Cardiac muscle cell (in vitro differentiated cells and primary cell): ENCODE measurements around the gene RILPL2. TPM values are rescaled to one million over a fixed set of nuclear protein-coding genes. Genes with fewer than 3 reads are reported as not detected.
"Not testable (repeated sequence)": the region's sequence is repeated elsewhere in the genome, so short reads cannot be mapped to it uniquely, and the experiment has no call there.

Experiments used
- DNase-seq, 2 donors: peaks; one replicate each; pipeline versions ENCODE4 v3.0.0 to v3.0.0-alpha.2; 2010 to 2017; ENCODE audit warnings: low read depth in 1 of 2, low spot score in 1 of 2
- H3K27ac ChIP-seq: fragments of 200-600 bp; sonication (generic); 2 replicates; pipeline ENCODE4 v1.5.1; 2016
- H3K27me3 ChIP-seq: fragments of 200-600 bp; sonication (generic); 2 replicates; pipeline ENCODE4 v1.6.0; 2016; ENCODE audit warnings: control low read depth
- H3K36me3 ChIP-seq: fragments of 200-600 bp; sonication (generic); 2 replicates; pipeline ENCODE4 v1.5.1; 2016; ENCODE audit warnings: control low read depth
- H3K4me1 ChIP-seq: fragments of 200-600 bp; sonication (generic); 2 replicates; pipeline ENCODE4 v1.8.1; 2017; ENCODE audit warnings: low read depth, mild to moderate bottlenecking, mixed run types
- H3K4me3 ChIP-seq: fragments of 200-600 bp; sonication (generic); 2 replicates; pipeline ENCODE4 v1.5.1; 2016; ENCODE audit warnings: mild to moderate bottlenecking
- H3K9me3 ChIP-seq: fragments of 200-600 bp; sonication (generic); 2 replicates; pipeline ENCODE4 v1.5.1; 2017; ENCODE audit warnings: low read depth, mild to moderate bottlenecking, control low read depth
- polyA plus RNA-seq: library from polyadenylated mRNA; unstranded; fragments of >200 nt; fragmentation: Nextera tagmentation; extraction: Ambion mirVana; gene quantifications from 2 replicates; pipeline ENCODE4 v1.2.1, GENCODE V29; 2016
- total RNA-seq: library from RNA; depleted of rRNA; stranded (reverse); fragments of >200 nt; gene quantifications from 2 replicates; pipeline ENCODE4 v1.2.3, GENCODE V29; 2016
- TF ChIP-seq, protein P1 (sequence below): IDR thresholded peaks from 2 replicates; pipeline ENCODE4 v1.5.1; 2012; ENCODE audit warnings: low read depth, mild to moderate bottlenecking, low read length

RILPL2 gene
- total and polyA plus RNA-seq, 2 experiments from 2014 or later, result 3.2 to 4.6 TPM

DNA sequence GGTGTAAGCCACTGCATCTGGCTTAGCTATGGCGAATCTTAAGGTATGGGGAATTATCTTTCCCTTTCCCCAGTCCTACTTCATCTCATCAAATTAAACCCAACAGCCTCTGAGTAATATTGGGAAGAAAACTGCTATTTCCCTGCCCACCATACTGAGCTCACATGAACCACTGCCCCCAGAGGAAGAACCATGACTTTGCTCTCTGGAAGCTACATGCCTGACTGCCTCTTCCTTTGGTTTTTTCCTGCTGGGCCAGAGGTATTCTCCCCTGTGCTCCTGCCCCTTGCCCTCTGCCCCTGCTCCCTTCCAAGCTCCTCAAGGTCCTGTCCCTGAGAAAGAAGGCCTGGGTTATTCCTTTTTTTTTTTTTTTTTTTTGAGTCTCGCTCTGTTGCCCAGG lies 15.2 kb downstream of the RILPL2 start:
- H3K27me3 ChIP-seq, result no peaks in the 10 kb centered on the region
- no peak overlapping the region for H3K4me3 ChIP-seq
- H3K36me3 ChIP-seq, result peaks cover 3% of the 10 kb centered on the region
- no peak for DNase-seq
- H3K27ac ChIP-seq, result no peak overlapping the region
- no peaks in the 10 kb centered on the region for H3K9me3 ChIP-seq
- TF ChIP-seq, protein P1, sequence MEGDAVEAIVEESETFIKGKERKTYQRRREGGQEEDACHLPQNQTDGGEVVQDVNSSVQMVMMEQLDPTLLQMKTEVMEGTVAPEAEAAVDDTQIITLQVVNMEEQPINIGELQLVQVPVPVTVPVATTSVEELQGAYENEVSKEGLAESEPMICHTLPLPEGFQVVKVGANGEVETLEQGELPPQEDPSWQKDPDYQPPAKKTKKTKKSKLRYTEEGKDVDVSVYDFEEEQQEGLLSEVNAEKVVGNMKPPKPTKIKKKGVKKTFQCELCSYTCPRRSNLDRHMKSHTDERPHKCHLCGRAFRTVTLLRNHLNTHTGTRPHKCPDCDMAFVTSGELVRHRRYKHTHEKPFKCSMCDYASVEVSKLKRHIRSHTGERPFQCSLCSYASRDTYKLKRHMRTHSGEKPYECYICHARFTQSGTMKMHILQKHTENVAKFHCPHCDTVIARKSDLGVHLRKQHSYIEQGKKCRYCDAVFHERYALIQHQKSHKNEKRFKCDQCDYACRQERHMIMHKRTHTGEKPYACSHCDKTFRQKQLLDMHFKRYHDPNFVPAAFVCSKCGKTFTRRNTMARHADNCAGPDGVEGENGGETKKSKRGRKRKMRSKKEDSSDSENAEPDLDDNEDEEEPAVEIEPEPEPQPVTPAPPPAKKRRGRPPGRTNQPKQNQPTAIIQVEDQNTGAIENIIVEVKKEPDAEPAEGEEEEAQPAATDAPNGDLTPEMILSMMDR, result no peak
- no peaks in the 10 kb centered on the region for H3K4me1 ChIP-seq

DNA sequence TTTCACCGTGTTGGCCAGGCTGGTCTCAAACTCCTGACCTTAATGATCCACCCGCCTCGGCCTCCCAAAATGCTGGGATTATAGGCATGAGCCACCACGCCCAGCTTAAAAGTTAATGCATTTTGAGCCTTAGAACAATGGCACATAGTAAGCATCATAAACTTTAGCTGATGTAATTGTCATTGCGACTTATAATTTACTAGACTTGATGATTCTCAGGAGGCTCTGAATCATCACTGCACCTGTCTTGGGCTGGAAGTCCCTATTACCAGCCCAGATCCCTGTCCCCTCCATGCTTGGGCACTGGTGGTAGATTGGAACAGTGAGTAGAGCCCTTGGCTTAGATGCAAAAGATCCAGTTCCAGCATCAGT lies 26.5 kb downstream of the RILPL2 start:
- Histone ChIP-seq H3K9me3 (no peaks in the 10 kb centered on the region), H3K4me3 (no peak overlapping the region), H3K27me3 (no peaks in the 10 kb centered on the region), H3K27ac (no peak overlapping the region), H3K4me1 (no peaks in the 10 kb centered on the region), H3K36me3 (peaks cover 20% of the 10 kb centered on the region)
- no peak for DNase-seq
- TF ChIP-seq, protein P1, result no peak

DNA sequence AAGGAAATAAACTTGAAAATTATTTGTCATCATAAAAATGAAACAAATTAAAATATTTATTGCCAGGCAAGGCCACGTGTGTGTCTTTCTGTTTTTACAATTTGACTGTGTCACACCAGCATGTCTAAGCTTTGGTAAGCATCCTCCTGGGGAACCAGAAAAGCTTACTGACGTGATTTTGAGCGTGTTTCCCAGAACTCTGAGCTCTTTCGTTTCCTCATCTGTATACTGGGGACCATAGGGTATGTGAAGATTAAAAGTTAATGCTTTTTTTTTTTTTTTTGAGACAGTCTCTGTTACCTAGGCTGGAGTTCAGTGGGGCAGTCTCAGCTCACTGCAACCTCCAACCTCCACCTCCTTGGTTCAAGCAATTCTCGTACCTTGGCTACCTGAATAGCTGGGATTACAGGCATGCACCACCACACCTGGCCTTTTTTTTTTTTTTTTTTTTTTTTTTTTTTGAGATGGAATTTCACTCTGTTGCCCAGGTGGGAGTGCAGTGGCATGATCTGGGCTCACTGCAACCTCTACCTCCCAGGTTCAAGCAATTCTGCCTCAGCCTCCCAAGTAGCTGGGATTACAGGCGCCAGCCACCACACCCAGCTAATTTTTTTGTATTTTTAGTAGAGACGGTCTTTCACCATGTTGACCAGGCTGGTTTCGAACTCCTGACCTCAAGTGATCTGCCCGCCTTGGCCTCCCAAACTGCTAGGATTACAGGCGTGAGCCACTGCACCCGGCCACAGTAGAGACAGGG lies 27.0 kb downstream of the RILPL2 start:
- peaks cover 22% of the 10 kb centered on the region for H3K36me3 ChIP-seq
- not testable (repeated sequence) for H3K27ac ChIP-seq, DNase-seq, H3K4me1 ChIP-seq, H3K9me3 ChIP-seq, H3K4me3 ChIP-seq, H3K27me3 ChIP-seq

DNA sequence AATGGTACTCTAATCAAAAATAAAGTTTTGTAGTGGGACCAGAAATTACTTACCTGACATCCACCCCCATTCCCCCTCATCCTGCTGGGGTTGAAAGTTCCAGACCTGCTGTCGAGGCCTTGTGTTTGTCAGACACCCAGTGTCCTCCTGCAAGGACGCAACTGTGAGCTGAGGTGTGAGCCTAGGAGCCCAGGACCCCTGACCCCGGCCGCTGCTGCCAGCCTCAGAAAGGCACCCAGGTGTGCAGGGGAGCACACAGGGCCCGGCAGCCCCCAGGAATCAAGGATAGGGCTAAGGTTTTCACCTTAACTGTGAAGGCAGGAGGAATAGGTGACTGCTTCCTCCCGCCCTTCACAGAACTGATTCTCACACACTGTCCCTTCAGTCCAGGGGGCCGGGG lies 27.9 kb downstream of the RILPL2 start:
- not testable (repeated sequence) for H3K4me1 ChIP-seq, H3K27me3 ChIP-seq, DNase-seq, H3K27ac ChIP-seq, H3K4me3 ChIP-seq, H3K9me3 ChIP-seq
- H3K36me3 ChIP-seq, result peaks cover 31% of the 10 kb centered on the region

DNA sequence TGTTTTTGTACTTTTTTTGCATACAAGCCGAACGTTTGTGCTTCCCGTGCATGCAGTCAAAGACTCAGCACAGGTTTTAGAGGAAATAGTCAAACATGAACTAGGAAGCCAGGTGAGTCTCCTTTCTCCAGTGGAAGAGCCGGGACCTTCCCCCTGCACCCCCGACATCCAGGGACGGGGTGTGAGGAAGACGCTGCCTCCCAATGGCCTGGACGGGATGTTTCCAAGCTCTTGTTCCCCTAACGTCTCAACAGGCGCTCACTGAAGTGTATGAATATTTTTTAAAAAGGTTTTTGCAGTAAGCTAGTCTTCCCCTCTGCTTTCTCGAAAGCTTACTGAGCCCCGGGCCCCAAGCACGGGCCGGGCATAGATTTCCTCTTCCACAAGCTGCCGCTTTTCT lies 28.6 kb downstream of the RILPL2 start:
- not testable (repeated sequence) for H3K4me1 ChIP-seq, H3K4me3 ChIP-seq, H3K9me3 ChIP-seq, H3K27me3 ChIP-seq, H3K27ac ChIP-seq, DNase-seq
- H3K36me3 ChIP-seq, result peaks cover 35% of the 10 kb centered on the region

DNA sequence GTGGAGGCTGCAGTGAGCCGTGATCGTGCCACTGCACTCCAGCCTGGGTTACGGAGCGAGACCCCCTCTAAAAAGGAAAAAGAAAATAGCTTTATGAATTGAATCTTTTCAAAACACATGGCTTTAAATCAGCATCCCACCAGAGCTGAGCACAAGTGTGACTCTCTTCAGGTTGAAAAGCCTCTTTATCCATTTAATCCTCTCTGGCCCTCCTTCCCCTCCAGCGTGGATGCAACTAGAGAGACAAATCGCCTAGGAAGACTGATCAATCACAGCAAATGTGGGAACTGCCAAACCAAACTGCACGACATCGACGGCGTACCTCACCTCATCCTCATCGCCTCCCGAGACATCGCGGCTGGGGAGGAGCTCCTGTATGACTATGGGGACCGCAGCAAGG lies 29.2 kb downstream of the RILPL2 start:
- H3K4me1 ChIP-seq, H3K4me3 ChIP-seq, H3K27me3 ChIP-seq, DNase-seq, H3K9me3 ChIP-seq, H3K27ac ChIP-seq: not testable (repeated sequence)
- peaks cover 36% of the 10 kb centered on the region for H3K36me3 ChIP-seq

DNA sequence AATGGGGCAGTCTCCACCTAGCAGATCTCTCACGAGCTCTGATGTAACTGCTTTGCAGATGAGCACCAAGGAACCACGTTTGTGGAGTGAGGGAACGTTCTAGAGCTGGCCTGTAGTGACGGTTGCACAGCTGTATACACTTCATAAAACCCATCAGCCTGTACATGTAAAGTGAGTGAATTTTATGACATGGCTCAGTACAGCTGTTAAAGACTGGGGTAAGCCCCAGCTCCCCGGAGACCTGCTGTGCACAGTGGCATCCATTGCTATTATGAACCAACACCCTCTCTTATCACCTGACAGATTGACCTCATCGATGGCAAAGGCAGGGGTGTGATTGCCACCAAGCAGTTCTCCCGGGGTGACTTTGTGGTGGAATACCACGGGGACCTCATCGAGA lies 31.9 kb downstream of the RILPL2 start:
- H3K4me1 ChIP-seq, result no peaks in the 10 kb centered on the region
- H3K4me3 ChIP-seq, result no peak overlapping the region
- no peak for DNase-seq
- H3K27ac ChIP-seq, result no peak overlapping the region
- peaks cover 39% of the 10 kb centered on the region for H3K36me3 ChIP-seq
- TF ChIP-seq, protein P1, result no peak
- no peaks in the 10 kb centered on the region for H3K27me3 ChIP-seq
- H3K9me3 ChIP-seq, result no peaks in the 10 kb centered on the region
